OCI-M2 (cell line): Measurements from ENCODE around the gene KLF12.

Experiments
- DNase-seq: peaks from one replicate; lab custom pipeline; 2025; ENCODE audit not compliant: unreplicated experiment; lab: John Stamatoyannopoulos, UW

The KLF12 gene

DNA sequence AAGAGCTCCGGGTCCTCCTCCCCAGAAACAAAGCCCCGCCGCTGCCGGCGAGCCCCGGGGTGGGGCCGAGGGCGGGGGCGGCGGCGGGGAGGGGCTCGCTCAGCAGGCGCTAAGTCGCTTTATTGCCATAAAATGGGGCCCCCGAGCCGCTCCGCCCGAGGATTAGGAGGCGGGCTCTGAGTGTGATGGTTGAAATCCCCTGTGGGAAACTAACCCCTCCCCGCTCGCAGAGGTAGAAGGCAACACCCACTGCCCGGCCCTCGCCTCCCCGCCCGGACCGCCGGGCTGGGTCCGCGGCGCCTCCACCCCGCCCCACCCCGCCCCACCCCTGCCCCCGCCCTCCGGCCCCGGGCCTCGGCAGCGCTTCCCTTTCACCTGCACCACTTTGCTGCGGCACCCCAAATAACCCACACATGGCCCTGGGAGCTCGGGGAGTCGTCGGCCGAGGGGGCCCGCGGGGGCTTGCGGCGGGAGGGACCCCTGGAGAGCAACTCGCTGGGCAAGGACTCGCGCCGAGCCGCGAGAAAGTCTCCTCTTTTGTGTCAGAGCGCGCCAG, at the start of gene KLF12:
KLF12 (minus strand) TSS at position 184 of the 556 bp plus-strand sequence.
- no peak for DNase-seq

DNA sequence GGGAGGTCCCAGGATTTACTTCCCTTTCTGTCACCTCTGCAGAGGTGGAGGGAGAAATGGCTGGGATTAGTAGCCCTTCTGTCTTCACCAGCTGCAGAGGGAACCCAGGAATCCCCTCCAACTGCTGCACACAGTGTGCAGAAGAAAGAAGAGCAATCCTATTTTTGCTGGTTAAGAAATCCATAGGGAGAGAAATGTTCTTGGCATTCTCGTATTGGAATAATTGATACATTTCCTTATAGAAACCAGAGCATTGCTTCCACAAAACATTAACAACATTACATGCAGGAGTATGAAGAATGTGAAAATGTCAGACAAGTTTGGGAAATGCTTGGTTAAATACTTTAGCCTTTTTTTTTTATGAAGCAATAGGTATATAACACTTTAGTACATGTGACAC, 48.3 kb upstream of the KLF12 start:
- no peak for DNase-seq

DNA sequence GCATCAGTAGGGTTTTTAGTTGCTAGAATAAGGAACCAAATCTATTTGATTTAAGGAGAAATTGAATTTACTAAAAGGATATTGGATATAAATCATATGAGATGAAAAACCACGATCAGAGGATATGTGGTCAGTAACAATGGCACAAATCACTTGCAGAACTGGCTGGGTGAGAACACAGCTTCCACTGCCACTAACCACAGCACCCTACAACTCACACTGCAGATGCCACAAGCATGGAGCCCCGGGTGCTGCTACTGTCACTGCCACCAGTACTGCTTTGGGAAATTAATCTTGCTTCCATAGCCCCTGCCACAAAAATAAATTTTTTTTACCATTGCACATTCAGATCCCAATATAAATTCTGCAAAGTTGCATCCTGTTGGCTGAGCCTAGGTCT, 40.6 kb upstream of the KLF12 start:
- no peak for DNase-seq

DNA sequence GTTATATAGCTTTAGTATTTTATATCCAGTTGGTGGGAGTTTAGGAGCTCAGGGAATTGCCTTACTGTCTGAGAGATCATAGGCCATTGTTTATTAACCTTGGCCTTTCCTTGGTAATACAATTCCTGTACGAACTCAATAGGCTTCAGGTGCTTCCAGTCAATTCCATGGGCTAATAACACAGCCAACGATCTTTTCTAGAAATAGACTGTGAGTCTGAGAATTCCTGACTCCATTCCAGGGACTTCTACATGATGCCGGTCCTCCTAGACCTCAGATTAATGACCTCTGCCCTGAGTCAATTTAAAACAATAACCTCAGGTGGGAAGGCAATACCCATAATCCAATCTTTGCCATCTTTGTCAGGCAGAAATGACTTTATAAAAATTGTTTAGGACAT, 39.6 kb upstream of the KLF12 start:
- DNase-seq, result no peak

DNA sequence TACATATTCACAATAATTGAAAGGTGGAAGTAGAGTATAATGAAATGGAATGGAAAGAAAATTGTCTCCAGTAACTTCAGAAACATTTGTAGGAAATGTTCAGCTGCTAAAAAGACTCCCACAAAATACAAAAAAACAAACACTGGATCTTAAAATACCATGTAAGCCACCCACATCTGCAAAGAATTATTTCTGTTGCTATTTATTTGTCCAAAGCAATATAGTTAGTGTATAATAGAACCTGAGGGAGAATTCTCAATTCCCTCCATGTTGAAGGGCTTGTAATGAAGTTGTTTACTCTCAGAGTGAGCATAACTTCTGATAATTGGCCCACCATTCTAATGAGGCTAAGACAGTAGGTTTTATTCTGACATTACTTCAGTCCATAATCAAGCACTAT, 37.4 kb upstream of the KLF12 start:
- no peak for DNase-seq

DNA sequence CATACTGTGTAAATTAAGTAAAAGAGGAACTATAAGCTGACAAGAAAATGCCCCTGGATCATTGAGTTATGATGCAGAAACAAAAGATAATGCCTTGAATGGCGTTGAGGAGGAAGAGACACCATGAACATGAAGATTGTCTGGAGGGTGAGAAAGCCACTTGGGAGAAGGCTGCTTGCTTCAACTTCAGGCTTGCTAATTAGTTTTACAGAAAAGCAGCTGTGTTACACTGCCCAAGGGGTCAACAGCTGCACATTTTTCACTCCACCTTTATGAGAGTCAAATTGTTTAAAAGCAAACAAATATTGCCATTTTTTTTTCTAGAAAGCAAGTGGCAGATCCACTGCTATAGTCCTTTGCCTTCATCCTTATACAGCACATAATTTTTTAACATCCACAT, 35.5 kb upstream of the KLF12 start:
- DNase-seq, result no peak

DNA sequence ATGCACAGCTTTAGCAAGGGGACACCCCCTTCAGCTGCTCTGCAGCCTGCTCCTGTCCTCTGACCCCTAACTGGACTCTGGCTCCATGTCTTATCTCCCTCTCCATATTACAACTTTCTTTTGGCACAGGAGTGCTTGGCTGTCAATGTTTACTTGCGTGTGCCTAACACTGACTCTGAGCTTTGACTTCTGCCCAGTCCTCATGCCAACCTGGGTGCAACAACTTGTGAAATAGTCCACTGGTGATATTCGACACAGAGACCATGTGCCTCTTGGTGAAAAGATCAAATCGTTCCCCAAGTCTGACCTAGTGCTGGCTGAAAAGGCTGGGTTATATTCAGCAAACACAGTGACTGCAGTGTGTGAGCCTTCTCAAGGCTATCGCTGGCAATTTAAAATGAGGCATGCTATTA, 34.1 kb upstream of the KLF12 start:
- DNase-seq, result no peak

DNA sequence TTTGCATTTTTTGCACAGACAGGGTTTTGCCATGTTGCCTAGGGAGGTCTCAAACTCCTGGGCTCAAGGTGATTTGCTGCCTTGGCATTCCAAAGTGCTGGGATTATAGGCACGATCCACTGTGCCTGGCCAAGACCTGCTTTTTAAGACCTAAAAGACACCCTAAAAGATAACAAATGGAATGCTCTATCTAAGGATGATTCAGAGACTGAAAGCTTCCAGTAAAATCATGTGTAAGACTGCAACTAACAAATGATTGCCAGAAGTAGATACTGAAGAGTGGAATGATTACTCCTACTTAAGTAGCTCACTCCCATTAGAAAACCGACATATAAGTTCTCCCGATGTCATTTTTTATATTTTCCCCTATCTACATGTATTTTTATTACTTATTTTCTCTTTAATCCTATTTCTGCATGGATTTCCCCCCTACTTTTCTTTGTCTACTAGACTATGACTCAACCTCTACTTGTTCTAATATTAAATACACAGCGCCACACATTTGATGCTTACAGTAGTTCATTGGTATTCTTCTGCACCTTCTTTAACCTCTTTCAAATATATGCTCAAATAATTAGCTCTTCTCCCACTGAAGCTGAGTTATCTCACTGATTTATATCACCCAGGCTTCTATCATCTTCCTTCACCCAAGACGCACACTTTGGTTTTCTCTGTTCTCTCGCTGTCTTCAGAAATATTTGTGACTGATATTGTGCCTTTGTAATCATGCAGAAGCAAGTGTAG, 32.2 kb upstream of the KLF12 start:
- no peak for DNase-seq

DNA sequence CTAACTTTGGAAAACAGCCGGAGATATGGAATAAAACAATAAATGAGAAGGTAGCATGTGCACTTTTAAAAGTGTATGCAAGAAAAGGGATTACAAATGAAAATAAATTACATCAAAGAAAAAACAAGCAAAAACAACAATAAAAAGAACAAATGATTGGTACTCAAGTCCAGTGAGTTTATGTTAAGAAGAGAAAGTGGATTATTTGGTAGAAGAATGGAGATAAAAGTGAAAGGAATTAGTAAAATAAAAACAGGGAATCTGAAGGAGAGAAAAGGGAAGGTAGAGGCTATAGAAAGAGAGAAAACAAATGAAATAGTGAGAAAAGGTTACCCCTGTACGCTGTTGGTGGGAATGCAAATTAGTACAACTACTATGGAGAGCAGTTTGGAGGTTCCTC, 28.6 kb upstream of the KLF12 start:
- no peak for DNase-seq

DNA sequence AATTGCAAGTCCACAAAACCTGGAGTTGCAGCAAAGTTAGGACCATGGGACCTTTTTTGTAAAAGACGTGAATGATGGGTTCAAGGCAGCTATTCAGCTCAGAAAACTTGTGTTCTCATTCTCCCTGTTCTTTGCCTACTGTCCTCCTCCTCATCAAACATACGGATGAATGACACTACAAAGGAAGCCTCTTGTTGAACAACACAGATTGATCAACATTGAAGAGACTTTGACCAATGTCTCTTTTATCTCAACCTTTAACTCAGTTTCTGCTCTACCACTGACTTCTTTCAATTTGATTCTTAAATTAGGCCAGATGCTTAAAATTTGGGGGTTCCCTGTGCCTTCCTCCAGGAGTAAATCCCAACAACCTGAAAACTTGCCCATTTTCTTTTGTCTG, 27.9 kb upstream of the KLF12 start:
- DNase-seq, result no peak

DNA sequence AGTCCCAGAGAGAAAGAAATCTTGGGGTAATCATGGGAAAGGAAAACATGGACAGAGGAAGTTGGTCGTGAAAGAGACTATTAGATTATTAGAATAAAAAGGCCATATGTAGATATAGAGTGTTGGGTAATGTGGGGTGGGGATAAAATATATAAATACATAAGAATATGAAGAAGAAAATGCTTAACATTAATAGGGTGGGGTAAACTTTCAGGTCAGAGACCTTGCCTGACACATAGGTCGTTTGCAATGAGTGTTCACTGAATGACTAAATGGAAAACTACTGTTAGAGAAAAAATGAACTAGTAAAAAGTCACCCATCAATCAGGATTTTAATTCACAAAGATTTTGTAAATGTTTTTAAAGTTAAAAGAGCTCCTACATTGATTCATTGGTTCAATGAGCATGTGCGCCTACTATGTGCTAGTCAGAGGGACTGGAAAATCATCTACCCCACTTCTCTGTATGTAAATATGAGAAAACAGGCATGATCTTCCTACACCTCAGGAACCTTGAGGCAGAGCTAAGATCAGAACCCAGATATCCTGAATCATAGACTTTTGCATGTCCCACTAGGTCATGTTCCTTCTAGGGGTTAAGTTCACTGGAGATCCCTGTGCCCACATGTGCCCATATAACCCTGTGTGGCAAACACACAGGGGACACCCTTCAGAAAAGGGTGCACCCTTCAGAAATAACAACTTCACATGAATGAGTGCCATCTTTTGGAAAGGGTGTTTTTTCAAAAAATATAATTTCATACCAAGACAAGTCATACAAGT, 24.6 kb upstream of the KLF12 start:
- DNase-seq, result no peak

DNA sequence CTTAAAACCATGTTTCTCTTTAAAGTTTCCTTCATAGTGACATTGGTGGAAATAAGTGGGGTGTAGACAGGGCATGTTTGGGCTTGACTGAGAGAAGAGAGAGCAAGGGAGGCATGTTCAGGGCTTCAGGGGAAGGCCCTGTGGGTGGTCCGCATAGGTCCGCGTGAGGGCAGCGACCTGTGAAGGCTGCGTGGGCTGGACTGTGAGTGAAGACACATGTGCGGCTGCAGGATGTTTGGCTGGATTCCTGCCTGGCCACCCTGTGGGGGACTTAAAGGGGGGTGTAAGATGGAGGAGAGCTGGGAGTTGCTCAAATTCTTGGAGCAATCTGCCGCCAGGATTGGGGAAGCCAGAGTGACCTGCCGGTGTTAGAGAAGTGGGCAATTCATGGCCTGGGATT, 23.8 kb upstream of the KLF12 start:
- no peak for DNase-seq

DNA sequence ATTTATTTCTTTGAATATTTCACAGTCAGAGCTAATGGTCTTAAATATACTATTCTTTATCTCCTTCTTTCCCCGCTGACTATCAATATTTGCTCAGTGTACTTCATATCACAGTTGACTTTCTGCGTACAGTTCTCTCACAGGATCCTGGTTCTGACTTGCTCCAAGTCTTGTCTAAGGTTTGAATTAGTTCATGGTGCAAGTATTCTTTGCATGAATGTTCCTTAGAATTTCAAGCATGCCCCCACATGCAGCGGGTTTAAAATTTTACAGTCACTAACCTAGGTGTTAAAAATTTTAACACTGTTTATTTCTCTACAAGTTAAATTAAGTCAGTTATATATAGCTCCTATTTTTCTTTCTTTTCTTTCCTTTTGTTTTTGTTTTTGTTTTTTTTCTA, 20.8 kb upstream of the KLF12 start:
- DNase-seq, result no peak

DNA sequence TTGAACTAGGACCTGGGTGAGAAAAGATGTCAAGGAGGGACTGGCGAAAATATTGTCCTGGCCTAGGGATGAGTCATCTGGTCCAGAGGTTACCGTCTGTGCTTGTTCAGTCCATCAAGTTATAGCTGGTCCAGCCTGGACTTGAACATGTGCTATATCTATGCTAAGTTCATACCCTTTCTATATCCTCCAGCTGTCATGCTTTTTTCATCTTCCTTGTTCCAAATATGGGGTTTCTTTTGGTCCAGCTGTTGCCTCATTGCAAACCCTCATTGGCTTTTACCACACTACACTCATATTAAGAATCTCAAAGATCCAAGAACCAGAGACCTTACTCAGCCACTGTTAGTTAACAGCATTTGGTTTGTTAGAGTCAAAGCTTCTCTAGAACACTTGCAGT, 19.1 kb upstream of the KLF12 start:
- no peak for DNase-seq

DNA sequence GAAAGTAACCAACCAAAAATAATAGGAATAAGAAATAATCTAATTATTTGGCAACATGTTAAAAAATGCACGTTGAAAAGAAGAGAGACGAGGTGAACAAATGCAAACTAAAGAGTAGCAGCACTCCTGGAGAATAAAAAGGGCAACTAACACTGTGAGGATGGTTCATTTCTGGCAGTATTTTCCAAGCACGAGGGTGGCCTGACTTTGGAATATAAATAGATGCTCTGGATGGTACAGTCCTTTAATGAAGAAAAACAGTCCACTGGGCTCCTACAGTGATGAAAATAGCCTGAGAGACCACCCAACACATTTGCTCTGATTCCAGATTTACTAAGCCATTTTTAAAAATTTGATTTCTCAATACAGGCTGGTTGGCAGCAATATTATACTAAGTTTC, 17.7 kb upstream of the KLF12 start:
- no peak for DNase-seq

DNA sequence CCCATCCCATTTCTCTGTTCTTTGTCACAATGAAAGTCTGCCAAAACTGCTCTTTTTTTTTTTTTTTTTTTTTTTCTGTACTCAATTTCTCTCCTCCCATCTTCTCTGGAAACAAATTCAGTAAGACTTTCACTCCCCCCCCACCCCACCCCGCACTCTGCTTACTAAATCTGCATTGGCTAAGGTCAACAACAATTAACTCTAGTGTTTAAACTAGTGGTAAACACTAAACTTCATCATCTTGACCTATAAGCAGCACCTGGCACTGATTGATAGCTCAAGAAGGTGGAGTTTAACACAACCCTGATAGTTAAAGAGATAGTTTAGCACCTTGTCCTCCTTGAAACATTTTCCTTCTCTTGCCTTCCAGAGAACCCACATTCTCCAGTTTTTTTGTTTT, 14.1 kb upstream of the KLF12 start:
- DNase-seq, result no peak

DNA sequence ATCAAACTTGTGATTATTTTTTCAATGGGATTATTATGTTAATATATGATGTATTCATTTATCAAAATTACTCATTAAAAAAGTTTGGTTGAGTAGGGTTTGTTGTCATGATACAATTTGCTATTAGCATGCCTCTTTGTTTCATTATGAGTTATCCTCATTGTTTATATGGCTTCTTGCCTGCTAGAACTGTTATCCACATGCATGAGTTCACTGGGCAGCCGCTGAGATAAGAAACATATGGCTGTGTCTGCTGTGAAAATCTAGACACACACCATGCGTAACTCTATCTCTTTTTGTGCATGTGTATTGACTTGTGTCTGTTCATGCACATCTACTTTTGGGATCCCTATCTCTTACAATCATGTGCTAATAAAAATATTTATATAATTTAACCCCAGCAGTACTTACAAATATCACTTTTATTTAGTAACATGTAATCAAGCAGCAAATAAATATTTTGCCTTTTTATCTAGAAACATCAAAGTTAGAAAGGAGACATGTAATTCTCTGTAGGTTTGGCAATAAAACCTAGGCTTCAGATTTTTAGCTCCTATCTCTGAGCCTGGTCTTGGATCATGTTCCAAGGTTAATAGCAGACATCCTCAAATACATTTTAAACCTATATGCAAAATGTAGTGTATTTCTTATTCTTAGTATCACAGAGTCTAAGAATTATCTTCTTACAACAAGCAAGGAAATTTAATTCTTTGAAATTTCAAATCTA, 11.2 kb upstream of the KLF12 start:
- no peak for DNase-seq

DNA sequence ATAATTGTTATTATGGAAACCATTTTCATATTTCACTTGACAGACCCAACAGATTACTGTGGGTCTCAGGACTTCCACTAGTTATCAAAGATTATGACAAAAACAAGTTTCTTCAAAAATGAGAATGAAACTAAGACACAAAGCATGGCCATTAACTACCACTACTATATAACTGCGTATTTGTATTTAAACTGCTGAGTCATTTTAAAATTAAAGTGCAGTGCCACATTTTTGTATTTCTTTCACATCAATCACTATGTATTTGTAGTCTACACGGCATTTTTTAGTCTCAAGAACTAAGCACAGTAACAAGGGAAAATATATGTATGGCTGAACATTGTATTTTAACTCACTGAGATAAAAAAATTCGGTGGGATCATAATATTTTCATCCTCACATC, 10.1 kb upstream of the KLF12 start:
- DNase-seq, result no peak

DNA sequence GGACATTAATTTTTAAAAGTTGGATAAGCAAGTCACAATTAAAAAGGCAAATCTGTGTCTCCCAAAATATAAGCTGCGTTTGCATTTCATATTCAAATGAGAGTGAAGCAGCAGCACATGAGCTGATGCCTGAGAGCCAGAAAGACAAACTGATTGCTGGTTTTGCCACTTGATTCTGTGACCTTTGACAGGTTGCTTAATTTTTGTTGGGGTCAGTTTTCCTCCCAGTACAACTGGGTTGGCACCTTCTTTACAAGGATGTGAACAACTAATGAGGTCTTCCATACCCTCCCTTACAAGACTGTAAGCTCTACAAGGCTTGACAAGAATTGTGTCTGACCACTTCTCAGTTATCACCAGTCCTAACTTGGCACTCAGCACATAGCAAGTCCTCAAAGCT, 8.1 kb upstream of the KLF12 start:
- no peak for DNase-seq

DNA sequence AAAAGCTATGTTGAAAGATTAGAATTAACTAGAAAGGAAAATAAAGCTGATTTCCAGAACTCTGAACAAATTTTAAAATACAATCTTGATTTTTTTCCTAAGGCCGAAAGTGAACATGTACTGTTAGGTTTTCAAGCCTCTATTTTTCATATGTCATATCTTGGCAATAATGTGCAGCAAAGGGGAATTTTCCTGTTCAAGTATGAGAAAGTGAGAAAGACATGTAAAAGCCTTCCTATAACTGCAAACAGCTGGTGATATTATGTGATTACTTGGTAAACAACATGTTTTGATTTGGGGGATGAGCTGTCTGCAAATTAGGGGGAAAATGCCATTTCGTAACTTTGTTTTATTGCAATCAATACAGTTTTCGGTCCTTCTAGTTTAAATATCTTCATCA, 4.0 kb upstream of the KLF12 start:
- no peak for DNase-seq

DNA sequence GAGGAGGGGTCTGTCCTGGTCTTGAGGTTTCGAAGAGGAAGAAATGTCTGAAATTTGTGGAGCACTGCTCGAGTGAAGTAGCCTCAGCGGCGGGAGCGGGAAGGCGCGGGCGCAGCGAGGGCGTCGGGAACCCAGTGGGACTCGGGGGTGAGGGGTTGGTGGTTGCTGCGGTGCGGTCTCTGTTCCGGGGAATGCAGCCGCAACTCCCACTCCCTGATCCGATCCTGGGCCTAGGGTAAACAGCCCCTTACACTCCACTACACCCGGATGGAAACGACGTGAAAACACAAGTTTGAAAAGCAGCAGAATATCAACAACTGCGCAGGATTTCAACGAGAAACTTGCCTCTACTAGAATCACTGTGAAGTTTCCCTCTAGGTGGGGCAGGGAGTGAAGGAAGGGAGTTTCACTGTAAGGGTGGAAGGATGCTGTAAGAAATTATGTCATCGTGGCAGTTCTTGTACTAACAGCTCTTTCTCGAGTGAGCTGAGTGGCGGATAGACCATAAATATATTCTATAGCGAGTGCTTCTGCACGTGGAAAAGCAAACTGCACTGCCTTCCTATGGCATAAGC, 2.0 kb upstream of the KLF12 start:
- DNase-seq, result no peak
